Endometrium (tissue), 2 donors: Measurements from ENCODE around the gene HMGCLL1.

ENCODE experiments used
- FAIRE-seq: peaks from 2 replicates; lab custom pipeline; 2012; peaks lifted over from hg19 to GRCh38; lab: Jason Lieb, UNC
- donor health status: control.
- donor health status: control.

The HMGCLL1 gene

GRCh38 chr6:55443238-55444134 is 135.5 kb downstream of the HMGCLL1 start:
- FAIRE-seq: no peak

DNA sequence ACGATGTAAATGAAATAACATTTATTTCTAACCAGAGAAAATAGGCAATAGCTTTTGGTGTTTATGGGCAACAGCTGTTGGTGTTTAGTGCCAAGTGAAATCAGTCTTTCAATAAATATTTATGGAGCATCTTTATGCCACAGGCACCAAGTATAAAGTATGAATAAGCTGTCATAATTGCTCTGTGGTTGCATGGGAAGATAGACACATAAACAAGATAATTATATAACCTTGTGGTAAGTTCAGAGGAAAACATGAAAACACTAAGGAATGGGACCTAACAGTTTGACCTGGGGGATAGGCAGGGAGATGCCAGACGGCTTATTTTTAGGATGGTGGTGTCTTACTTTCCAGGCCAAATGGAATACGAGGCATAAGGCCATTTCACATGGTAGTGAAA is 140.8 kb downstream of the HMGCLL1 start:
- FAIRE-seq: no peak

GRCh38 chr6:55437141-55437540 is 141.9 kb downstream of the HMGCLL1 start:
- no peak for FAIRE-seq

- no peak for FAIRE-seq
Measured at GRCh38 chr6:55433446-55434130, 145.4 kb downstream of the HMGCLL1 start.

DNA sequence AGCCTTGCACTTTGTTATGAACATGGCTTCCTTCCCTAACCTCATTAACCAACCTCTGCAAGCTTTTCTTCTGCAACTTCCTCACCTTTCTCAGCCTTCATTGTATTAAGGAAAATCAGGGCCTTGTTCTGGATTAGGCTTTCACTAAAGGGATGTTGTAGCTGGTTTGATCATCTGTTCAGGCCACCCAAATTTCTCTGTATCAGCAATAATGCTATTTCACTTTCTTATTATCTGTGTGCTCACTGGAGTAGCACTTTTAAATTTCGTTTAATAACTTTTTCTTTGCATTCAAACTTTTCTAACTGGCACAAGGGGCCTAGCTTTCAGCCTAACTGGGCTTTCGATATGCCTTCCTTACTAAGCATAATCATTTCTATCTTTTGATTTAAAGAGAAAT is 155.1 kb downstream of the HMGCLL1 start:
- no peak for FAIRE-seq

DNA sequence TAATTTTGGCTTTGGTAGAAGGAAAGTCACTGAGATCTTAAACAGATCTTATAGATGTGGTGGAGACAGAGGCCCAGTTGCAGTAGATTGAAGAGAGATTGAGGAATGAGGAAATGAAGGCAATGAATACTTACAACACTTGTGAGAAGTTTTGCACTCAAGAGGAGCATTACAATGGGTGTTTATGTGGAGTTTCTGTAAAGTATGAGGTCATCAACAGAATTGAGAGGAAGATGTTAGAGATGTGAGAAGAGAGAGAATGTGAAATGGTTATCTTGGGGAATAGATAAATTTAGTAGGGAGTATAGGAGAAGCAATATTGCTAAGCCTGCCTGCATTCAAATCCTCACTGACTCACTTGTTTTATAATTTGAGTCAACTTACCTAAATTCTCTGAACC is 168.3 kb downstream of the HMGCLL1 start:
- FAIRE-seq: no peak

DNA sequence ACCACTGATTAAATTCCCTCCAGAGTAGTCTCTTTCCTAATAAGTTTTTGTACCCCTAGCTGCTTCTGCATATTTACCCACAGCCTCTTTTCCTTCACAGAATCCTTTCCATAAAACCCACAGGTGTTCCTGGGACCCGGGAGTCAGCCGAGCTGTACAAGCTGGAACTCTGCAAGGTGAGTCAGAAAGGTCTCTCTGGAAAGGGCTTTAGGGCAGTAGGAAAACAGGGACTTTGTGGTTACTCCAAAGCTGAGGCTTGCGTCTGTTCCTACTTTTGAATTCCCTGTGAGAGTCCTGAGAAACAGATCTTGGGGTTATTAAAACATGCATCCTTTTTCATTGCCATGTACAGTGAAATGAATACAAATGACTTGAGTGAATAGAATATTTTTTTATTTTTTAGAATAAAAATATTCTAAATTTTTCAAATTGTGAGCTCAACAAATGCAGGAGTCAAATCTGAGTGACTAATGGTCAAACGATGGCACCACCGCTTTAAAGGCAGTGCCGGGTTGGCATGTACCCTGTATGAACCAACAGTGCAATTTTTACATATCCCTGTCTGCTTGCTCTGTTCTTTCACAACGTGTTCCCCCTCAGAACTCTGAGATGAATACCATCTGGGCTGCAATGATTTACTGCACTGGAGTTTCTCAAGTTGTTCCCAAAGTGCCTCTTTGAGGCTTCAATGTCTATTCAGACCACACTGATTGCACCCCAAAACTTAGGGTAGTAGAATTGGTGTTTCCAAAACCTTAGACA is 173.3 kb downstream of the HMGCLL1 start:
- no peak for FAIRE-seq

DNA sequence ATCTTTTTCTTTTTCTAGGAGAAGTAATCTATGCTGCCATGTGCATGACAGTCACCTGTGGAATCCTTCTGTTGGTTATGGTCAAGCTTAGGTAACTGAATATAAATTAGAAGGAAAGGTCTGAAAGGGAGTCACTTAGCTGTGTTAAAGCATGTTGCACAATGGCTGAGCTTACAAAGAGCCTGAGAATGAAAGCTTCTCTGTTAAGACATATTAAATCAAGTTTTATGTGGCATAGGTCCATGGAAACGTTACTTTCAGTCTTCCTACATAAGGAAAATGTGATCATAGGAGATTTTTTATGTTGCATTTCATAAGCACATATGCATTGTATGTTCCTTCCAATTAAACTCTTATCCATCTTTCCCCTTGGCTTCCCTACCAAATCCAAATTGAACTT is 179.6 kb downstream of the HMGCLL1 start:
- FAIRE-seq: no peak

- FAIRE-seq: no peak
Measured at GRCh38 chr6:55397986-55398385, 181.0 kb downstream of the HMGCLL1 start.

DNA sequence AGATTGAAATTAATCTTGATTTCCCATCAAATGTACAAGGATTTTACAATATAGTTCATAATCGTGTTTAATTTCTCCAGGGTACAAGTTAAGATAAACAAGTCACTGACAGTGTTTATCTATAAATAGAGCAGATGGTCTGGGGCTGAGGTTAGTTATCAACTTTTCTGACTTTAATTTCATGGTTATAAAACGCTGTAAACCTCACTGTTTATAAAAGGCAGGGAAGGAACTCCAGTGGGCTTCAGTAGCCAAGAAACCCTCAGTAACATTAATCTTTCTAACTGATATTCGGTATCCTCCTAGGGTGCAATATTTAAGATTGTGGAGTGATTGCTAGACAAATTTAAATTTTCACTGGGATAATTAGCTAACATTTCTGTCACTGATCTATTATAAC is 183.1 kb downstream of the HMGCLL1 start:
- no peak for FAIRE-seq

DNA sequence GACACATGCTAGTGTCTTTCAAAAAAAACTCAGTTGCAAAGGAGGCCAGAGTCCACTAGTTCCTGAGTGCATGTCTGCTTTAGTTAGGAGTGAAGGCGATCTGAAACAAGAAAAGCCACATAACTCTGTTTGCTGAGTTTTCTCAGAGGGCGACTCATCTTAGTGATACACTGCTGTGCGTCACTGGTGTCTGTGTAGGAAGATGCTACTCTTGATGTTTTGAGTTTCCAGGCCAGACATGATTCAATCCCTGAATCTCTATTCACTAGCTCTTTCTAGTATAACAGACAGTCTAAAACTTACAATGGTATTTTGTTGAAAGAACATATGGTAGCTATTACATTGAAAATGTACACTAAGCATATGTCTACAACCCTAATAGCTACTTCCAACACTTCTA is 190.8 kb downstream of the HMGCLL1 start:
- FAIRE-seq: no peak
